SH-SY5Y (cell line): ENCODE data around the gene HAUS3.

Source experiments
- GATA2 ChIP-seq: IDR thresholded peaks from 2 replicates; pipeline ENCODE4 v1.6.1; 2011; ENCODE audit warnings: mild to moderate bottlenecking, low read depth, low read length
- GATA3 ChIP-seq: IDR thresholded peaks from 2 replicates; pipeline ENCODE4 v1.6.1; 2011; ENCODE audit warnings: low read depth, mild to moderate bottlenecking, low read length, moderate library complexity

- TF ChIP-seq GATA3 (no peak), GATA2 (no peak)
These were observed 13.7 kb upstream of the HAUS3 start for GRCh38 chr4:2255501-2256155.
